Chondrocyte (in vitro differentiated cells): Measurements from ENCODE around the gene FOXS1. TPM values are rescaled to one million over a fixed set of nuclear protein-coding genes. Genes with fewer than 3 reads are reported as not detected.

Experiments
- DNase-seq: peaks from one replicate; pipeline ENCODE4 v3.0.0; 2021; ENCODE audit warnings: mixed read lengths, low spot score
- H3K27ac Mint-ChIP-seq: one replicate; pipeline ENCODE4 v1.8.0; 2021; ENCODE audit warnings: mild to moderate bottlenecking, moderate library complexity, mixed read lengths; ENCODE audit not compliant: unreplicated experiment
- H3K27me3 Mint-ChIP-seq: 2 replicates; pipeline ENCODE4 v1.8.0; 2021; ENCODE audit warnings: low read depth, mixed read lengths
- H3K36me3 Mint-ChIP-seq: 2 replicates; pipeline ENCODE4 v1.8.0; 2021; ENCODE audit warnings: low read depth, mixed read lengths
- H3K4me1 Mint-ChIP-seq: 2 replicates; pipeline ENCODE4 v1.8.0; 2021; ENCODE audit warnings: low read depth, mild to moderate bottlenecking, mixed read lengths
- H3K4me3 Mint-ChIP-seq: one replicate; pipeline ENCODE4 v1.8.0; 2021; ENCODE audit warnings: mild to moderate bottlenecking, moderate library complexity, mixed read lengths; ENCODE audit not compliant: unreplicated experiment
- H3K9me3 Mint-ChIP-seq: 2 replicates; pipeline ENCODE4 v1.8.0; 2021; ENCODE audit warnings: low read depth, mixed read lengths
- total RNA-seq: library from RNA; stranded (reverse); gene quantifications from 3 replicates; pipeline ENCODE4 v1.2.1, GENCODE V29; 2021
- TF ChIP-seq, protein P1 (sequence below): fragments of 200-600 bp; sonication (generic); IDR thresholded peaks from 2 replicates; pipeline ENCODE4 v1.5.0; 2021; ENCODE audit warnings: antibody characterized with exemption, mild to moderate bottlenecking, moderate library complexity

FOXS1 gene
- total RNA-seq, 1 donor from 2014 or later = 192 TPM

DNA sequence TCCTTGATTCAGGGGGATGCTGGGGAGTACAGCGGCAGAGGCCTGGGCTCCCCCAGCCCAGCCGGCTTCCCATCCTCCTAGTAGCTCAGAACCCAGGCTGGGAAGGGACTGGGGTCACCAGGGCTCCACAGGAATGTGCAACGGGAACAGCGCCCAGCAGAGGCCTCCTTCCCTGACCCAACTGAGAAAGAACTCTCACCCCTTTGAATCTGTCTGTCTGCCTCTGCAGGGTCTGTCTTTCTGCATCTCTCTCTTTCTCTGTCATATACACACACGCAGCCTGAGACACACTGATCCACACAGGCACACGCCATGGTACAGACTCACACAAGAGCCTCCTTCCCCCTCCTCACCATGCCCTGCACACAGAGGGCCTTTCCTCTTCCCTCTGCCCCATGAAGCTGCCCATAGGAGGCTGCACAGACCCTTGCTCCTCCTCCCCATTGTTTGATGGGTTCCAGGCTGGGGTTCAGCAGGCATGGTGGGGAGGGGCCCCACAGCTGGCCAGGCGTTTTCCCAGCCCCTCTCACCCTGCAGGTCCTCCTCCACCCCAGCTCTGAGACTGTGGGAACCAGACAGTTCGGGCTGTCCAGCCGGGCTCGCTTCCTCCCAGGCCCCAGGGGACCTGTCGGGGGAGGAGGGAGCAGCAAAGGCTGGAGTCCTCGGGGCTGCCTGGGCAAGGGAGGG is 2.8 kb downstream of the FOXS1 start:
- Mint-ChIP-seq H3K4me1 (peaks cover 38% of the 10 kb centered on the region), H3K27me3 (no peaks in the 10 kb centered on the region), H3K36me3 (peaks cover 2% of the 10 kb centered on the region), H3K9me3 (no peaks in the 10 kb centered on the region), H3K27ac (no peak overlapping the region), H3K4me3 (no peak overlapping the region)
- no peak for DNase-seq
- TF ChIP-seq, protein P1, sequence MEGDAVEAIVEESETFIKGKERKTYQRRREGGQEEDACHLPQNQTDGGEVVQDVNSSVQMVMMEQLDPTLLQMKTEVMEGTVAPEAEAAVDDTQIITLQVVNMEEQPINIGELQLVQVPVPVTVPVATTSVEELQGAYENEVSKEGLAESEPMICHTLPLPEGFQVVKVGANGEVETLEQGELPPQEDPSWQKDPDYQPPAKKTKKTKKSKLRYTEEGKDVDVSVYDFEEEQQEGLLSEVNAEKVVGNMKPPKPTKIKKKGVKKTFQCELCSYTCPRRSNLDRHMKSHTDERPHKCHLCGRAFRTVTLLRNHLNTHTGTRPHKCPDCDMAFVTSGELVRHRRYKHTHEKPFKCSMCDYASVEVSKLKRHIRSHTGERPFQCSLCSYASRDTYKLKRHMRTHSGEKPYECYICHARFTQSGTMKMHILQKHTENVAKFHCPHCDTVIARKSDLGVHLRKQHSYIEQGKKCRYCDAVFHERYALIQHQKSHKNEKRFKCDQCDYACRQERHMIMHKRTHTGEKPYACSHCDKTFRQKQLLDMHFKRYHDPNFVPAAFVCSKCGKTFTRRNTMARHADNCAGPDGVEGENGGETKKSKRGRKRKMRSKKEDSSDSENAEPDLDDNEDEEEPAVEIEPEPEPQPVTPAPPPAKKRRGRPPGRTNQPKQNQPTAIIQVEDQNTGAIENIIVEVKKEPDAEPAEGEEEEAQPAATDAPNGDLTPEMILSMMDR = no peak

GRCh38 chr20:31841928-31842327 is 3.5 kb downstream of the FOXS1 start:
- Mint-ChIP-seq H3K36me3 (peaks cover 2% of the 10 kb centered on the region), H3K27me3 (no peaks in the 10 kb centered on the region), H3K4me1 (peaks cover 38% of the 10 kb centered on the region), H3K4me3 (no peak overlapping the region), H3K9me3 (no peaks in the 10 kb centered on the region), H3K27ac (no peak overlapping the region)
- TF ChIP-seq, protein P1 = no peak
- DNase-seq = no peak

DNA sequence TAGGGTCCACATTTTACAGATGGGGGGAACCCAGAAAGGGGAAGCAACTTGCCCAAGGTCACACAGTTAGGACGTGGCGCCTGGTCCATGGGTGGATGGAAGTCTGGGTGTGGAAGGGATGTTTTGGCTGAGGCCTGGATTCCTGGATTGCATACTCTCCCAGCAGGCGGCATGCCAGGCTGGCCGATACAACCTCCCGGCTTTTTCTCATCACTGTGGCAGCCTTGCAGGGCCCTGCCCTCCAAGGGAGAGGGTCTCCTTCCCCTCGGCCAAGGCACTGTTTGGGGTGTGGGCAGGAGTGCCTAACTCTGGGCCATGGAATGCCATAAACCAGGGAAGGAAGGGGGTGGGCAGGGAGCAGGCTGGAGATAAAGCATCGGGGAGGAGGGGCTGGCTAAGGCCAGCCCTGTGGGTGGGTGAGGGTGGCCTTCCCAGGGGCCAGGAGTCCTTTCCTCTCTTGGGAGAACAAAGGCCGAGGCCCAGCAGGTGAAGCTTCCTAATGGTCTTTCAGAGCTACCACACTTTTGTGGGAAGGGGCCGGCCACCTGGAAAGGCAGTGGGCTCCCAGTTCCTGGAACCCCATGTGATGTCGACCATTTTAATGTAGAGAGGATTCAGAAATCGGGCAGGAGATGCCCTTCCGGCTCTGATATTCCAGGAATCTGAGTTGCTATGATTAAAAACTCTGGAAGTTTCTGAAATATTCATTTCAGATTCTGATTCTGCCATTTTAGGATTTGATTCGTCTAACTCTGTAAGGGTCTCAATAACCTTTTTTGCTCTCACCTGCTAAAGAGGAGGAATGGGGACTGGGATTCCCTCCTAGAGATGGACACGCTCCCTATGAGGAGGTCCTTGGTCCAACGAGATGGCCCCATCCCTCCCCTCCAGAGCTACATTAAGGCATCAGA is 4.2 kb downstream of the FOXS1 start:
- no peak for DNase-seq
- H3K4me3 Mint-ChIP-seq = no peak overlapping the region
- H3K9me3 Mint-ChIP-seq = no peaks in the 10 kb centered on the region
- no peaks in the 10 kb centered on the region for H3K27me3 Mint-ChIP-seq
- peaks cover 2% of the 10 kb centered on the region for H3K36me3 Mint-ChIP-seq
- H3K27ac Mint-ChIP-seq = no peak overlapping the region
- H3K4me1 Mint-ChIP-seq = peaks cover 38% of the 10 kb centered on the region
- TF ChIP-seq, protein P1 = peak; percentile 46

DNA sequence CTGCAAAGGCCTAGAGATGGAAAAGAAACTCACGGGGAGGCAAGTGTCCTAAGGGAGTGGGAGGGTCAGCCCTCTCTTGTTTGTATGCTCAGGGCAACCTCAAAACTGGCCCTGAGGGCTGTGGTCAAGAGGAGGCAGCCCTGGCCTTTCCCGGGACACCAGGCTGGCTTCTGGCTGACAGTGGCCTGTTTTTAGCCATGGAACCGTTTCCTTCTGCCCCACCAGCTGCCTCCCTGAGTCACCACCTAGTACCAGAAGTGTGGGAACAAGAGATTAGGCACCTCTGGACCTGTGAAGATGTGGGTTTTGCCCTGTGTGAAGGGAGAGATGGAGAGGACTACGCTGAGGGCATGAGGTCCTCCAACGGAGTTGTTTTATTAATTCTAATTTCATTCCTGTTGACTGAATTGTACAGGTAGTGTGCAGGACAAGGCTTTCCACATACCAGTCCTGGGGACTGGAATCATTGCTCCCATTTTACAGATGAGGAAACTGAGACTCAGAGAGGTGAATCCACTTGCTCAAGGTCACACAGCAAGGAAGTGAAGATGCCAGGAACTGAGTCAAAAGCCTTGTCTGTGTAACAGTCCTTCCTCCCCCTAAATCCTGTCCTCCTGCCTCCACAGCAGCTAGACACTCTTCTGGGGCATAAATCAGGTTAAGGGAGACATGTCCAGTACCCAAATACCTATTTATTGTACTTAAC is 5.5 kb downstream of the FOXS1 start:
- Mint-ChIP-seq H3K9me3 (no peaks in the 10 kb centered on the region), H3K4me1 (peaks cover 38% of the 10 kb centered on the region), H3K4me3 (no peak overlapping the region), H3K36me3 (peaks cover 2% of the 10 kb centered on the region), H3K27me3 (no peaks in the 10 kb centered on the region), H3K27ac (no peak overlapping the region)
- TF ChIP-seq, protein P1 = no peak
- DNase-seq = no peak
